Measurements from ENCODE around the gene TRPV3. TPM values are rescaled to one million over a fixed set of nuclear protein-coding genes. Genes with fewer than 3 reads are reported as not detected.
"Not testable (repeated sequence)": the region's sequence is repeated elsewhere in the genome, so short reads cannot be mapped to it uniquely, and the experiment has no call there.

TRPV3 gene
- total RNA-seq, 2 experiments from 2014 or later: 0.06 TPM; not detected in 1

- no TSS peak for BruUV-seq (replicated peaks)
- intact Hi-C loops (cut with micrococcal nuclease; ENCODE audit: unreplicated experiment): no loop called here
- H4K20me1 ChIP-seq (ENCODE audit: insufficient read depth, low read length): no peaks in the 10 kb centered on the region
- H3K36me3 ChIP-seq (ENCODE audit: insufficient read depth, low read length): no peaks in the 10 kb centered on the region
- no peaks in the 10 kb centered on the region for H3K9me2 ChIP-seq (ENCODE audit: insufficient read depth, low read length)
- H3K27ac ChIP-seq (ENCODE audit: low read depth, low read length, poor library complexity, severe bottlenecking): no peak overlapping the region
- DNase-seq (ENCODE audit: low spot score): no peak
- no peak overlapping the region for H2AFZ ChIP-seq (ENCODE audit: low read length)
- no peak overlapping the region for H3K4me2 ChIP-seq (ENCODE audit: low read length)
- TF ChIP-seq CTCF (conservative IDR thresholded peaks at IDR 0.05; ENCODE audit: low read length) (no peak), EZH2phosphoT487 (IDR thresholded peaks at IDR 0.05; ENCODE audit: borderline replicate concordance, low read depth, low read length) (no peak)
- POLR2A ChIA-PET: no interaction called here
- CTCF ChIA-PET (ENCODE audit: unreplicated experiment): no interaction called here
- H3K9me3 ChIP-seq (ENCODE audit: low read length): no peaks in the 10 kb centered on the region
- H3K4me1 ChIP-seq (ENCODE audit: insufficient read depth, low read length, poor library complexity, severe bottlenecking): peaks cover 39% of the 10 kb centered on the region
- H3K79me2 ChIP-seq (ENCODE audit: insufficient read depth, low read depth, low read length): no peaks in the 10 kb centered on the region
- no peak overlapping the region for H3K4me3 ChIP-seq (ENCODE audit: low read depth, low read length, poor library complexity, severe bottlenecking)
Measured at GRCh38 chr17:3569534-3570137, 12.0 kb upstream of the TRPV3 start.

- no peak overlapping the region for H3K4me2 ChIP-seq (ENCODE audit: low read length)
- ChIA-PET POLR2A (no interaction called here), CTCF (ENCODE audit: unreplicated experiment) (no interaction called here)
- H4K20me1 ChIP-seq (ENCODE audit: insufficient read depth, low read length): no peaks in the 10 kb centered on the region
- BruUV-seq (replicated peaks): no TSS peak
- no peaks in the 10 kb centered on the region for H3K9me2 ChIP-seq (ENCODE audit: insufficient read depth, low read length)
- no peak overlapping the region for H3K4me3 ChIP-seq (ENCODE audit: low read depth, low read length, poor library complexity, severe bottlenecking)
- no peak overlapping the region for H3K27ac ChIP-seq (ENCODE audit: low read depth, low read length, poor library complexity, severe bottlenecking)
- H3K36me3 ChIP-seq (ENCODE audit: insufficient read depth, low read length): no peaks in the 10 kb centered on the region
- no peak for TF ChIP-seq CTCF (conservative IDR thresholded peaks at IDR 0.05; ENCODE audit: low read length)
- TF ChIP-seq EZH2phosphoT487 (IDR thresholded peaks at IDR 0.05; ENCODE audit: borderline replicate concordance, low read depth, low read length): no peak
- H3K4me1 ChIP-seq (ENCODE audit: insufficient read depth, low read length, poor library complexity, severe bottlenecking): peaks cover 22% of the 10 kb centered on the region
- H2AFZ ChIP-seq (ENCODE audit: low read length): no peak overlapping the region
- DNase-seq (ENCODE audit: low spot score): no peak
- H3K79me2 ChIP-seq (ENCODE audit: insufficient read depth, low read depth, low read length): no peaks in the 10 kb centered on the region
- H3K9me3 ChIP-seq (ENCODE audit: low read length): no peaks in the 10 kb centered on the region
- intact Hi-C loops (cut with micrococcal nuclease; ENCODE audit: unreplicated experiment): no loop called here
Measured at GRCh38 chr17:3566551-3566950, 8.9 kb upstream of the TRPV3 start.

- H3K27ac ChIP-seq (ENCODE audit: low read depth, low read length, poor library complexity, severe bottlenecking): no peak overlapping the region
- H3K79me2 ChIP-seq (ENCODE audit: insufficient read depth, low read depth, low read length): no peaks in the 10 kb centered on the region
- ChIA-PET CTCF (ENCODE audit: unreplicated experiment) (interaction anchor here (0.6 kb wide), 1 partner anchor 14 kb away, joined by 3 read pairs; no protein-coding TSS in a partner anchor), POLR2A (interaction anchor here (1.1 kb wide), 1 partner anchor 9 kb away, joined by 3 read pairs; no protein-coding TSS in a partner anchor)
- peaks cover 10% of the 10 kb centered on the region for H3K4me1 ChIP-seq (ENCODE audit: insufficient read depth, low read length, poor library complexity, severe bottlenecking)
- no peaks in the 10 kb centered on the region for H3K36me3 ChIP-seq (ENCODE audit: insufficient read depth, low read length)
- no TSS peak for BruUV-seq (replicated peaks)
- no peaks in the 10 kb centered on the region for H4K20me1 ChIP-seq (ENCODE audit: insufficient read depth, low read length)
- intact Hi-C loops (cut with micrococcal nuclease; ENCODE audit: unreplicated experiment): no loop called here
- H3K9me3 ChIP-seq (ENCODE audit: low read length): no peaks in the 10 kb centered on the region
- H2AFZ ChIP-seq (ENCODE audit: low read length): no peak overlapping the region
- no peak overlapping the region for H3K4me3 ChIP-seq (ENCODE audit: low read depth, low read length, poor library complexity, severe bottlenecking)
- H3K4me2 ChIP-seq (ENCODE audit: low read length): no peak overlapping the region
- no peaks in the 10 kb centered on the region for H3K9me2 ChIP-seq (ENCODE audit: insufficient read depth, low read length)
- TF ChIP-seq CTCF (conservative IDR thresholded peaks at IDR 0.05; ENCODE audit: low read length) (no peak), EZH2phosphoT487 (IDR thresholded peaks at IDR 0.05; ENCODE audit: borderline replicate concordance, low read depth, low read length) (no peak)
- DNase-seq (ENCODE audit: low spot score): no peak
Measured at GRCh38 chr17:3565143-3565542, 7.5 kb upstream of the TRPV3 start.

DNA sequence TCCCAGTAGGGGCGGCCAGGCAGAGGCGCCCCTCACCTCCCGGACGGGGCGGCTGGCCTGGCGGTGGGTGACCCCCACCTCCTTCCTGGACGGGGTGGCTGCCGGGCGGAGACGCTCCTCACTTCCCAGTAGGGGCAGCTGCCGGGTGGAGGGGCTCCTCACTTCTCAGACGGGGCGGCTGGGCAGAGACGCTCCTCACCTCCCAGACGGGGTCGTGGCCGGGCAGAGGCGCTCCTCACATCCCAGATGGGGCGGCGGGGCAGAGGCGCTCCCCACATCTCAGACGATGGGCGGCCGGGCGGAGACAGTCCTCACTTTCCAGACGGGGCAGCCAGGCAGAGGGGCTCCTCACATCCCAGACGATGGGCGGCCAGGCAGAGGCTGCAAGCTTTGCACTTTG lies 6.6 kb upstream of the TRPV3 start:
- H3K4me3 ChIP-seq (ENCODE audit: low read depth, low read length, poor library complexity, severe bottlenecking); POLR2A ChIA-PET; H3K9me2 ChIP-seq (ENCODE audit: insufficient read depth, low read length); intact Hi-C loops (cut with micrococcal nuclease; ENCODE audit: unreplicated experiment); BruUV-seq (replicated peaks); H3K27ac ChIP-seq (ENCODE audit: low read depth, low read length, poor library complexity, severe bottlenecking); H3K36me3 ChIP-seq (ENCODE audit: insufficient read depth, low read length); H4K20me1 ChIP-seq (ENCODE audit: insufficient read depth, low read length); H3K79me2 ChIP-seq (ENCODE audit: insufficient read depth, low read depth, low read length); H3K4me2 ChIP-seq (ENCODE audit: low read length); H3K9me3 ChIP-seq (ENCODE audit: low read length); H2AFZ ChIP-seq (ENCODE audit: low read length); DNase-seq (ENCODE audit: low spot score): not testable (repeated sequence)
- H3K4me1 ChIP-seq (ENCODE audit: insufficient read depth, low read length, poor library complexity, severe bottlenecking): peaks cover 15% of the 10 kb centered on the region
- CTCF ChIA-PET (ENCODE audit: unreplicated experiment): interaction anchor here (0.6 kb wide), 1 partner anchor 72 kb away, joined by 4 read pairs; the partner anchor contains the start of gene CTNS

Data from OCI-LY7 (cell line).